ENCODE measurements around the gene THAP10. TPM values are rescaled to one million over a fixed set of nuclear protein-coding genes. Genes with fewer than 3 reads are reported as not detected.

The THAP10 gene
- total and polyA plus RNA-seq, 9 of the 15 experiments (the other 6 are each of a cell fraction or from before 2014, with no cell fraction given) = 0.04 to 0.28 (median 0.09) TPM; not detected in 3

DNA sequence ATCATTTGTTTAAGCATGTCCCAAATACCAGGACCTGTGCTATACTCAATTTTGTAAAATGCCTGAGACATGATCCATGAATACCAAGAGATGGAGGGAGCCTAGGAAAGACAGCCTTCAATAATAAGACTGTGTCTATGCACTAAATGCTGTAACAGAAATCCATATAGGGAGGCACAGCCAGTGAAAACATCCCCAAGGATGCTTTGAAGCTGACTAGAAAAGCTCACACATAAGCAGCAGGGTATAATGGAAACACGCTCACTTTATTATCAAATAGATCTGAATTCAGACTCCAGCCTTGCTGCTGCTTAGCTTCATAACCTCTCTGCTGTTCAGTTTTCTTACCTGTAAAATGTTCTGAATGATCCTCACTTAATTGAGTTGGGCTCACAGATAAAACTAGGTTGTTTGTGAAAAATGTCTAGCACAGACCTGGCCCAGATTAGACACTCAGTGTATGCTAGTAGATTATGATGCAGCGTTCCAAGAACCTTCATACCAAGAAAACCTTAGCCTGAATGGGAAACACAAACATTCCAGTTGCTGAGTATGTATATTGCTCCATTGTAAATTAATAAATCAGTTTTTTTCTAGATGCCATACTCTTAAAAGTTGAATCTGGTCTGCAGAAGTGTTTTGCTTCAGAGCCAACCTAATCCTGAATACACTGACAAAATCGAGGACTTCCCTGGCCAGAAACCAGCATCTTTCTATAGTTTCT is 34.5 kb downstream of the THAP10 start:
- H3K27me3 ChIP-seq (ENCODE audit: control insufficient read depth in 2 of 2, insufficient read depth in 2 of 2, low read length in 2 of 2) = peaks cover 2 to 4% of the 10 kb centered on the region in 2 experiments; a peak in 2 of 5 replicates
- ATAC-seq = no peak
- no peak overlapping the region for H3K27ac ChIP-seq (ENCODE audit: extremely low read depth, low read depth, low read length)
- no peaks in the 10 kb centered on the region for H3K9me3 ChIP-seq (replicated peaks; ENCODE audit: control insufficient read depth, insufficient read depth, low read depth, low read length)
- whole genome bisulfite sequencing (ENCODE audit: insufficient coverage, low coverage, missing lambda C conversion rate) = 0% methylated on average over 3 of the region's 3 CpGs
- H3K9ac ChIP-seq (ENCODE audit: insufficient read depth in 1 of 2, low read depth in 2 of 2, low read length in 2 of 2) = no peak overlapping the region
- intact Hi-C loops (cut with micrococcal nuclease) = no loop called here
- no peak overlapping the region for H2AFZ ChIP-seq (ENCODE audit: low read depth, low read length)
- in situ Hi-C loops (cut with MboI) = no loop called here
- H3K4me3 ChIP-seq = no peak overlapping the region
- no peaks in the 10 kb centered on the region; a peak in 1 of 5 replicates for H3K4me1 ChIP-seq (replicated peaks in 1 of 2; ENCODE audit: control insufficient read depth in 2 of 2, insufficient read depth in 2 of 2, low read length in 2 of 2)
- DNase-seq (ENCODE audit: extremely low read depth in 1 of 4, low spot score in 3 of 4) = no peak
- no peak for FAIRE-seq
- no TSS peak for BruUV-seq (replicated peaks)
- no peaks in the 10 kb centered on the region for H3K79me2 ChIP-seq (ENCODE audit: control insufficient read depth, insufficient read depth, low read length)
- POLR2A ChIA-PET = interaction anchor here (0.9 to 1.6 kb wide), 2 partner anchors 16 to 17 kb away, joined by 3 to 4 read pairs; no protein-coding TSS in a partner anchor
- no peaks in the 10 kb centered on the region for H3K9me1 ChIP-seq (ENCODE audit: control insufficient read depth, insufficient read depth, low read length)
- TF ChIP-seq, protein P1, sequence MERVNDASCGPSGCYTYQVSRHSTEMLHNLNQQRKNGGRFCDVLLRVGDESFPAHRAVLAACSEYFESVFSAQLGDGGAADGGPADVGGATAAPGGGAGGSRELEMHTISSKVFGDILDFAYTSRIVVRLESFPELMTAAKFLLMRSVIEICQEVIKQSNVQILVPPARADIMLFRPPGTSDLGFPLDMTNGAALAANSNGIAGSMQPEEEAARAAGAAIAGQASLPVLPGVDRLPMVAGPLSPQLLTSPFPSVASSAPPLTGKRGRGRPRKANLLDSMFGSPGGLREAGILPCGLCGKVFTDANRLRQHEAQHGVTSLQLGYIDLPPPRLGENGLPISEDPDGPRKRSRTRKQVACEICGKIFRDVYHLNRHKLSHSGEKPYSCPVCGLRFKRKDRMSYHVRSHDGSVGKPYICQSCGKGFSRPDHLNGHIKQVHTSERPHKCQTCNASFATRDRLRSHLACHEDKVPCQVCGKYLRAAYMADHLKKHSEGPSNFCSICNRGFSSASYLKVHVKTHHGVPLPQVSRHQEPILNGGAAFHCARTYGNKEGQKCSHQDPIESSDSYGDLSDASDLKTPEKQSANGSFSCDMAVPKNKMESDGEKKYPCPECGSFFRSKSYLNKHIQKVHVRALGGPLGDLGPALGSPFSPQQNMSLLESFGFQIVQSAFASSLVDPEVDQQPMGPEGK (CRISPR knock-in tag; IDR thresholded peaks at IDR 0.05; ENCODE audit: borderline replicate concordance) = no peak
- TF ChIP-seq FOXA3 (CRISPR knock-in tag; conservative IDR thresholded peaks at IDR 0.05 in 1 of 2, IDR thresholded peaks at IDR 0.05 in 1 of 2) (no peak), MYNN (IDR thresholded peaks at IDR 0.05) (no peak), MYNN (CRISPR knock-in tag; IDR thresholded peaks at IDR 0.05) (no peak), POLR2A (conservative IDR thresholded peaks at IDR 0.05) (no peak), NFRKB (IDR thresholded peaks at IDR 0.05; ENCODE audit: low read depth) (no peak), ZBTB1 (CRISPR knock-in tag; IDR thresholded peaks at IDR 0.05; ENCODE audit: borderline replicate concordance, low read depth) (no peak), ZNF79 (CRISPR knock-in tag; IDR thresholded peaks at IDR 0.05; ENCODE audit: low read depth) (no peak), SREBF1 (IDR thresholded peaks at IDR 0.05; ENCODE audit: borderline replicate concordance, low read depth, low read length) (no peak), RBBP5 (IDR thresholded peaks at IDR 0.05; ENCODE audit: borderline replicate concordance, insufficient read depth, low read length, poor library complexity, severe bottlenecking) (no peak), E2F3 (CRISPR knock-in tag; IDR thresholded peaks at IDR 0.05) (no peak)
- TF ChIP-seq, protein P2, sequence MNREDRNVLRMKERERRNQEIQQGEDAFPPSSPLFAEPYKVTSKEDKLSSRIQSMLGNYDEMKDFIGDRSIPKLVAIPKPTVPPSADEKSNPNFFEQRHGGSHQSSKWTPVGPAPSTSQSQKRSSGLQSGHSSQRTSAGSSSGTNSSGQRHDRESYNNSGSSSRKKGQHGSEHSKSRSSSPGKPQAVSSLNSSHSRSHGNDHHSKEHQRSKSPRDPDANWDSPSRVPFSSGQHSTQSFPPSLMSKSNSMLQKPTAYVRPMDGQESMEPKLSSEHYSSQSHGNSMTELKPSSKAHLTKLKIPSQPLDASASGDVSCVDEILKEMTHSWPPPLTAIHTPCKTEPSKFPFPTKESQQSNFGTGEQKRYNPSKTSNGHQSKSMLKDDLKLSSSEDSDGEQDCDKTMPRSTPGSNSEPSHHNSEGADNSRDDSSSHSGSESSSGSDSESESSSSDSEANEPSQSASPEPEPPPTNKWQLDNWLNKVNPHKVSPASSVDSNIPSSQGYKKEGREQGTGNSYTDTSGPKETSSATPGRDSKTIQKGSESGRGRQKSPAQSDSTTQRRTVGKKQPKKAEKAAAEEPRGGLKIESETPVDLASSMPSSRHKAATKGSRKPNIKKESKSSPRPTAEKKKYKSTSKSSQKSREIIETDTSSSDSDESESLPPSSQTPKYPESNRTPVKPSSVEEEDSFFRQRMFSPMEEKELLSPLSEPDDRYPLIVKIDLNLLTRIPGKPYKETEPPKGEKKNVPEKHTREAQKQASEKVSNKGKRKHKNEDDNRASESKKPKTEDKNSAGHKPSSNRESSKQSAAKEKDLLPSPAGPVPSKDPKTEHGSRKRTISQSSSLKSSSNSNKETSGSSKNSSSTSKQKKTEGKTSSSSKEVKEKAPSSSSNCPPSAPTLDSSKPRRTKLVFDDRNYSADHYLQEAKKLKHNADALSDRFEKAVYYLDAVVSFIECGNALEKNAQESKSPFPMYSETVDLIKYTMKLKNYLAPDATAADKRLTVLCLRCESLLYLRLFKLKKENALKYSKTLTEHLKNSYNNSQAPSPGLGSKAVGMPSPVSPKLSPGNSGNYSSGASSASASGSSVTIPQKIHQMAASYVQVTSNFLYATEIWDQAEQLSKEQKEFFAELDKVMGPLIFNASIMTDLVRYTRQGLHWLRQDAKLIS (CRISPR knock-in tag; IDR thresholded peaks at IDR 0.05) = no peak
- TF ChIP-seq, protein P3, sequence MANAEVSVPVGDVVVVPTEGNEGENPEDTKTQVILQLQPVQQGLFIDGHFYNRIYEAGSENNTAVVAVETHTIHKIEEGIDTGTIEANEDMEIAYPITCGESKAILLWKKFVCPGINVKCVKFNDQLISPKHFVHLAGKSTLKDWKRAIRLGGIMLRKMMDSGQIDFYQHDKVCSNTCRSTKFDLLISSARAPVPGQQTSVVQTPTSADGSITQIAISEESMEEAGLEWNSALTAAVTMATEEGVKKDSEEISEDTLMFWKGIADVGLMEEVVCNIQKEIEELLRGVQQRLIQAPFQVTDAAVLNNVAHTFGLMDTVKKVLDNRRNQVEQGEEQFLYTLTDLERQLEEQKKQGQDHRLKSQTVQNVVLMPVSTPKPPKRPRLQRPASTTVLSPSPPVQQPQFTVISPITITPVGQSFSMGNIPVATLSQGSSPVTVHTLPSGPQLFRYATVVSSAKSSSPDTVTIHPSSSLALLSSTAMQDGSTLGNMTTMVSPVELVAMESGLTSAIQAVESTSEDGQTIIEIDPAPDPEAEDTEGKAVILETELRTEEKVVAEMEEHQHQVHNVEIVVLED (CRISPR knock-in tag; IDR thresholded peaks at IDR 0.05) = no peak
- H3K4me2 ChIP-seq (ENCODE audit: insufficient read depth, low read length) = no peak overlapping the region
- H4K20me1 ChIP-seq (replicated peaks; ENCODE audit: control insufficient read depth, insufficient read depth, low read length) = no peaks in the 10 kb centered on the region
- H3K36me3 ChIP-seq (ENCODE audit: control insufficient read depth, insufficient read depth, low read length) = no peaks in the 10 kb centered on the region
- CTCF ChIA-PET (ENCODE audit: low intra/inter-chr PET ratio) = no interaction called here

All from K562 (cell line).